Esophagus muscularis mucosa (tissue), 4 donors: ENCODE data around the gene SIM1. TPM values are rescaled to one million over a fixed set of nuclear protein-coding genes. Genes with fewer than 3 reads are reported as not detected.
"Not testable (repeated sequence)": the region's sequence is repeated elsewhere in the genome, so short reads cannot be mapped to it uniquely, and the experiment has no call there.

Experiments
- DNase-seq: peaks from one replicate; pipeline ENCODE4 v3.0.0-alpha.2; 2017; ENCODE audit errors: extremely low spot score
- H3K27ac ChIP-seq, 4 donors: fragments of 200-600 bp; sonication (generic); replicated peaks in 1 of 4; 1 replicate in 3 of 4; 2 replicates in 1 of 4; pipeline ENCODE4 v1.5.1; 2016 to 2019; ENCODE audit warnings: mild to moderate bottlenecking in 1 of 4
- H3K27me3 ChIP-seq, 4 donors: fragments of 200-600 bp; sonication (generic); one replicate each; pipeline versions ENCODE4 v1.5.1 to v1.6.0; 2016 to 2019
- H3K36me3 ChIP-seq, 4 donors: fragments of 200-600 bp; sonication (generic); one replicate each; pipeline ENCODE4 v1.5.1; 2016 to 2019
- H3K4me1 ChIP-seq, 4 donors: fragments of 200-600 bp; sonication (generic); one replicate each; pipeline ENCODE4 v1.5.1; 2016 to 2019
- H3K4me3 ChIP-seq, 4 donors: fragments of 200-600 bp; sonication (generic); 1 replicate in 2 of 4; 2 replicates in 2 of 4; pipeline ENCODE4 v1.5.1; 2016 to 2019; ENCODE audit warnings: mild to moderate bottlenecking in 4 of 4, moderate library complexity in 1 of 4
- H3K9me3 ChIP-seq, 4 donors: fragments of 200-600 bp; sonication (generic); 1 replicate in 3 of 4; 2 replicates in 1 of 4; pipeline ENCODE4 v1.5.1; 2016 to 2019
- CTCF ChIP-seq, 3 experiments: fragments of 200-600 bp in 2 of 3; fragments of 450-650 bp in 1 of 3; sonication (generic) in 2 of 3; IDR thresholded peaks; one replicate each; pipeline ENCODE4 v1.5.1; 2017 to 2019; ENCODE audit warnings: antibody characterized with exemption in 3 of 3, mild to moderate bottlenecking in 2 of 3, moderate library complexity in 1 of 3
- EP300 ChIP-seq: sonication (generic); formaldehyde crosslinking; IDR thresholded peaks from one replicate; pipeline ENCODE4 v1.6.1; 2017; ENCODE audit warnings: antibody characterized with exemption
- POLR2A ChIP-seq: fragments of 450-650 bp; IDR thresholded peaks from one replicate; pipeline ENCODE4 v1.6.1; 2017; ENCODE audit warnings: antibody characterized with exemption, moderate library complexity, mild to moderate bottlenecking, low read depth
- POLR2AphosphoS5 ChIP-seq, 2 donors: sonication (generic); formaldehyde crosslinking; IDR thresholded peaks; one replicate each; pipeline ENCODE4 v1.6.1; 2017; ENCODE audit warnings: antibody characterized with exemption in 2 of 2
- whole genome bisulfite sequencing: methylation state at CpG from one replicate; pipeline ENCODE4 v1.1.5; 2018; 5-methylcytosine and 5-hydroxymethylcytosine counted together
- intact Hi-C: fragments of 100-400 bp; cut with DNase I; formaldehyde crosslinking; loops from one replicate; pipeline ENCODE4 v1.15.1; 2023
- total RNA-seq, 4 donors: library from RNA; depleted of rRNA; stranded (reverse); fragments of >200 nt; gene quantifications; one replicate each; pipeline versions ENCODE4 v1.1.0 to v1.2.1, GENCODE V29; 2016

SIM1 gene
- total RNA-seq, 4 donors from 2014 or later, result not detected

GRCh38 chr6:100363651-100364050 lies 101.1 kb downstream of the SIM1 start:
- H3K9me3 ChIP-seq, result no peaks in the 10 kb centered on the region

GRCh38 chr6:100354736-100355641 lies 109.7 kb downstream of the SIM1 start:
- DNase-seq, H3K36me3 ChIP-seq, H3K27ac ChIP-seq, H3K4me3 ChIP-seq, H3K27me3 ChIP-seq, H3K9me3 ChIP-seq, H3K4me1 ChIP-seq, intact Hi-C loops: not testable (repeated sequence)
- 77% methylated on average over 28 of the region's 35 CpGs for WGBS

More at GRCh38 chr6:100363651-100364050, 101.1 kb downstream of the SIM1 start:
- whole genome bisulfite sequencing, result 73% methylated on average over 1 of the region's 1 CpG
- TF ChIP-seq EP300, result no peak
- no peak for TF ChIP-seq CTCF (IDR thresholded peaks at IDR 0.05)
- no peak for TF ChIP-seq POLR2AphosphoS5 (IDR thresholded peaks at IDR 0.05)
- TF ChIP-seq POLR2A, result no peak
- Histone ChIP-seq H3K36me3 (no peaks in the 10 kb centered on the region), H3K4me1 (no peaks in the 10 kb centered on the region), H3K27ac (no peak overlapping the region), H3K27me3 (no peaks in the 10 kb centered on the region), H3K4me3 (no peak overlapping the region)
- intact Hi-C loops, result no loop called here
- DNase-seq, result no peak

- Histone ChIP-seq H3K27me3 (no peaks in the 10 kb centered on the region), H3K4me3 (no peak overlapping the region), H3K9me3 (no peaks in the 10 kb centered on the region), H3K36me3 (no peaks in the 10 kb centered on the region), H3K4me1 (no peaks in the 10 kb centered on the region), H3K27ac (no peak overlapping the region)
- intact Hi-C loops, result no loop called here
- TF ChIP-seq CTCF (IDR thresholded peaks at IDR 0.05) (no peak), EP300 (no peak), POLR2AphosphoS5 (IDR thresholded peaks at IDR 0.05) (no peak), POLR2A (no peak)
- WGBS, result 73% methylated on average over 8 of the region's 8 CpGs
- no peak for DNase-seq
Measured at GRCh38 chr6:100353276-100354015, 111.3 kb downstream of the SIM1 start.

GRCh38 chr6:100350139-100350538 lies 114.6 kb downstream of the SIM1 start:
- Histone ChIP-seq H3K27ac (no peak overlapping the region), H3K4me3 (no peak overlapping the region), H3K4me1 (no peaks in the 10 kb centered on the region), H3K36me3 (no peaks in the 10 kb centered on the region), H3K27me3 (no peaks in the 10 kb centered on the region), H3K9me3 (no peaks in the 10 kb centered on the region)
- intact Hi-C loops, result no loop called here
- TF ChIP-seq POLR2A (no peak), EP300 (no peak), CTCF (IDR thresholded peaks at IDR 0.05) (no peak)
- DNase-seq, result no peak

GRCh38 chr6:100349366-100349765 lies 115.4 kb downstream of the SIM1 start:
- DNase-seq, result no peak
- H3K27ac ChIP-seq, result no peak overlapping the region
- no peak overlapping the region for H3K4me3 ChIP-seq
- WGBS, result 86% methylated on average over 3 of the region's 3 CpGs
- H3K4me1 ChIP-seq, result no peaks in the 10 kb centered on the region
- TF ChIP-seq CTCF (IDR thresholded peaks at IDR 0.05), result no peak
- no peak for TF ChIP-seq POLR2A
- no peak for TF ChIP-seq EP300
- TF ChIP-seq POLR2AphosphoS5 (IDR thresholded peaks at IDR 0.05), result no peak
- no peaks in the 10 kb centered on the region for H3K36me3 ChIP-seq
- intact Hi-C loops, result no loop called here
- H3K27me3 ChIP-seq, result no peaks in the 10 kb centered on the region
- no peaks in the 10 kb centered on the region for H3K9me3 ChIP-seq
